Tibial nerve (tissue), 4 donors: ENCODE measurements around the gene SIDT1.

ENCODE experiments used
- EP300 ChIP-seq, 2 donors: sonication (generic); formaldehyde crosslinking; IDR thresholded peaks; one replicate each; pipeline ENCODE4 v1.6.1; 2017; ENCODE audit warnings: antibody characterized with exemption in 2 of 2, mild to moderate bottlenecking in 1 of 2
- POLR2A ChIP-seq, 2 donors: fragments of 450-650 bp; IDR thresholded peaks; one replicate each; pipeline ENCODE4 v1.6.1; 2017; ENCODE audit warnings: antibody characterized with exemption in 2 of 2, mild to moderate bottlenecking in 2 of 2, moderate library complexity in 2 of 2
- TF ChIP-seq, protein P1 (sequence below), 5 experiments: fragments of 200-600 bp in 3 of 5; fragments of 450-650 bp in 2 of 5; sonication (generic) in 3 of 5; IDR thresholded peaks; one replicate each; pipeline ENCODE4 v1.5.1; 2016 to 2019; ENCODE audit warnings: antibody characterized with exemption in 5 of 5, mild to moderate bottlenecking in 3 of 5, moderate library complexity in 2 of 5

DNA sequence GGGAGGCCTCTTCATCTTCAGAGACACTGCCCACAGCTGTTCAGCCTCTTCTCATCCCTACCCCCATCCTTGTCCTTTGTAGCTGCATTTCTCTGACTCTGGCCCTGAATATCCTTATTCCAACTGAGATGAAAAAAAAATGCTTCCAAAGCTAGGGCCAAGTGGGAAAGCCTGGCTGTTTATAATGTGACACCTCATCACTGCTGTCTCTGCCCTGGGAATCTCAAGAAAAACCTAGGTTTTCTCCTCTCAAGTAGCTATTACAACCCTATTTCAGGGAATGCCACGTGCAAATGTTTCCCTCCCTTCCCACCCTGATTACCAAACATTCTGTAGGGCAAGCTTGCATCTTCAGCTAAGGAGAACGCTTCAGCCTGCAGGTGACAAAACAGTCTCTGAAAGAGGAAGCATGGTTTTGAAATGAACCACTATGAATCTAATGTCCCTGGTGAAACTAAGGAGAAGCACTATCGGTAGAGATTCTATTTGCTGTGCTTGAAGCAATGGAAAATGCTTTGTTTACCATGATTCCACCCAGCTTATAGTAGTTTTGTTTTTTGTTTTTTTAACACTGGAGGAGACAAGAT, 98.7 kb downstream of the SIDT1 start:
- TF ChIP-seq, protein P1, sequence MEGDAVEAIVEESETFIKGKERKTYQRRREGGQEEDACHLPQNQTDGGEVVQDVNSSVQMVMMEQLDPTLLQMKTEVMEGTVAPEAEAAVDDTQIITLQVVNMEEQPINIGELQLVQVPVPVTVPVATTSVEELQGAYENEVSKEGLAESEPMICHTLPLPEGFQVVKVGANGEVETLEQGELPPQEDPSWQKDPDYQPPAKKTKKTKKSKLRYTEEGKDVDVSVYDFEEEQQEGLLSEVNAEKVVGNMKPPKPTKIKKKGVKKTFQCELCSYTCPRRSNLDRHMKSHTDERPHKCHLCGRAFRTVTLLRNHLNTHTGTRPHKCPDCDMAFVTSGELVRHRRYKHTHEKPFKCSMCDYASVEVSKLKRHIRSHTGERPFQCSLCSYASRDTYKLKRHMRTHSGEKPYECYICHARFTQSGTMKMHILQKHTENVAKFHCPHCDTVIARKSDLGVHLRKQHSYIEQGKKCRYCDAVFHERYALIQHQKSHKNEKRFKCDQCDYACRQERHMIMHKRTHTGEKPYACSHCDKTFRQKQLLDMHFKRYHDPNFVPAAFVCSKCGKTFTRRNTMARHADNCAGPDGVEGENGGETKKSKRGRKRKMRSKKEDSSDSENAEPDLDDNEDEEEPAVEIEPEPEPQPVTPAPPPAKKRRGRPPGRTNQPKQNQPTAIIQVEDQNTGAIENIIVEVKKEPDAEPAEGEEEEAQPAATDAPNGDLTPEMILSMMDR (IDR thresholded peaks at IDR 0.05): no peak
- TF ChIP-seq EP300 (IDR thresholded peaks at IDR 0.05) (no peak), POLR2A (IDR thresholded peaks at IDR 0.05) (no peak)
